Mesodermal cell (in vitro differentiated cells): ENCODE results near the gene KRTAP5-1.

Experiments
- H3K27ac ChIP-seq: 2 replicates; pipeline ENCODE4 v1.7.0; 2013; ENCODE audit warnings: mild to moderate bottlenecking, low read depth, low read length, moderate library complexity; ENCODE audit not compliant: severe bottlenecking
- H3K36me3 ChIP-seq: 2 replicates; pipeline ENCODE4 v1.7.1; 2013; ENCODE audit warnings: mild to moderate bottlenecking, low read length, moderate library complexity; ENCODE audit not compliant: control insufficient read depth, insufficient read depth
- H3K4me1 ChIP-seq: one replicate; pipeline ENCODE4 v1.7.1; 2013; ENCODE audit warnings: mild to moderate bottlenecking, low read length; ENCODE audit not compliant: insufficient read depth, control insufficient read depth, poor library complexity, severe bottlenecking
- H3K4me3 ChIP-seq: 2 replicates; pipeline ENCODE4 v1.7.0; 2013; ENCODE audit warnings: low read length, control low read depth, mild to moderate bottlenecking; ENCODE audit not compliant: insufficient read depth, poor library complexity, severe bottlenecking; ENCODE audit errors: extremely low read depth
- H3K9me3 ChIP-seq: 2 replicates; pipeline ENCODE4 v1.7.1; 2013; ENCODE audit warnings: mild to moderate bottlenecking, low read length, moderate library complexity; ENCODE audit not compliant: control insufficient read depth
- WGBS, 2 experiments: methylation state at CpG; one replicate each; pipeline ENCODE4 v1.1.5; 2013; ENCODE audit warnings: missing lambda C conversion rate in 2 of 2; ENCODE audit not compliant: insufficient coverage in 2 of 2; 5-methylcytosine and 5-hydroxymethylcytosine counted together

KRTAP5-1 gene

GRCh38 chr11:1565173-1565903 is 19.7 kb downstream of the KRTAP5-1 start:
- WGBS, 2 experiments = 92 to 93% methylated on average over 26 to 28 of the region's 28 CpGs
- peaks cover 17% of the 10 kb centered on the region for H3K4me1 ChIP-seq

GRCh38 chr11:1564535-1565172 is 20.4 kb downstream of the KRTAP5-1 start:
- Histone ChIP-seq H3K4me1 (peaks cover 14% of the 10 kb centered on the region), H3K4me3 (no peak overlapping the region), H3K36me3 (peaks cover 36% of the 10 kb centered on the region), H3K27ac (no peak overlapping the region), H3K9me3 (no peaks in the 10 kb centered on the region)
- WGBS, 2 experiments = 40 to 44% methylated on average over 15 to 16 of the region's 16 CpGs

More at GRCh38 chr11:1565173-1565903, 19.7 kb downstream of the KRTAP5-1 start:
- Histone ChIP-seq H3K9me3 (no peaks in the 10 kb centered on the region), H3K27ac (no peak overlapping the region), H3K36me3 (peaks cover 30% of the 10 kb centered on the region), H3K4me3 (no peak overlapping the region)

- Histone ChIP-seq H3K4me3 (no peak overlapping the region), H3K9me3 (no peaks in the 10 kb centered on the region), H3K4me1 (peaks cover 14% of the 10 kb centered on the region), H3K27ac (no peak overlapping the region), H3K36me3 (peaks cover 36% of the 10 kb centered on the region)
- WGBS, 2 experiments = 82 to 88% methylated on average over 21 to 23 of the region's 29 CpGs
Measured at GRCh38 chr11:1563697-1564534, 21.2 kb downstream of the KRTAP5-1 start.

- 93 to 96% methylated on average over 7 to 11 of the region's 12 CpGs for WGBS, 2 experiments
Measured at GRCh38 chr11:1563149-1563638, 21.9 kb downstream of the KRTAP5-1 start.

GRCh38 chr11:1562469-1563148 is 22.5 kb downstream of the KRTAP5-1 start:
- Histone ChIP-seq H3K27ac (no peak overlapping the region), H3K4me3 (no peak overlapping the region), H3K4me1 (peaks cover 16% of the 10 kb centered on the region), H3K9me3 (no peaks in the 10 kb centered on the region), H3K36me3 (peaks cover 44% of the 10 kb centered on the region)
- 92 to 94% methylated on average over 10 to 14 of the region's 14 CpGs for WGBS, 2 experiments

More at GRCh38 chr11:1563149-1563638, 21.9 kb downstream of the KRTAP5-1 start:
- Histone ChIP-seq H3K4me3 (no peak overlapping the region), H3K4me1 (peaks cover 17% of the 10 kb centered on the region), H3K27ac (no peak overlapping the region), H3K36me3 (peaks cover 42% of the 10 kb centered on the region), H3K9me3 (no peaks in the 10 kb centered on the region)

- Histone ChIP-seq H3K4me3 (no peak overlapping the region), H3K27ac (no peak overlapping the region), H3K4me1 (peaks cover 16% of the 10 kb centered on the region), H3K9me3 (no peaks in the 10 kb centered on the region), H3K36me3 (peaks cover 46% of the 10 kb centered on the region)
- WGBS, 2 experiments = 85 to 91% methylated on average over 4 to 5 of the region's 5 CpGs
Measured at GRCh38 chr11:1561955-1562354, 23.1 kb downstream of the KRTAP5-1 start.

- H3K27ac ChIP-seq = no peak overlapping the region
- WGBS, 2 experiments = 94 to 98% methylated on average over 10 to 11 of the region's 17 CpGs
- no peak overlapping the region for H3K4me3 ChIP-seq
- no peaks in the 10 kb centered on the region for H3K9me3 ChIP-seq
- H3K4me1 ChIP-seq = peaks cover 16% of the 10 kb centered on the region
- H3K36me3 ChIP-seq = peaks cover 46% of the 10 kb centered on the region
Measured at GRCh38 chr11:1561266-1561665, 23.8 kb downstream of the KRTAP5-1 start.

GRCh38 chr11:1560649-1561251 is 24.3 kb downstream of the KRTAP5-1 start:
- H3K9me3 ChIP-seq = no peaks in the 10 kb centered on the region
- no peak overlapping the region for H3K27ac ChIP-seq
- peaks cover 46% of the 10 kb centered on the region for H3K36me3 ChIP-seq
- 92 to 93% methylated on average over 5 of the region's 8 CpGs for WGBS, 2 experiments
- no peak overlapping the region for H3K4me3 ChIP-seq
- H3K4me1 ChIP-seq = peaks cover 16% of the 10 kb centered on the region

- Histone ChIP-seq H3K4me1 (peaks cover 16% of the 10 kb centered on the region), H3K36me3 (peaks cover 46% of the 10 kb centered on the region), H3K27ac (no peak overlapping the region), H3K9me3 (no peaks in the 10 kb centered on the region), H3K4me3 (no peak overlapping the region)
- WGBS, 2 experiments = 83 to 89% methylated on average over 15 of the region's 15 CpGs
Measured at GRCh38 chr11:1560002-1560648, 25.0 kb downstream of the KRTAP5-1 start.
